IMR-90 (cell line): ENCODE data around the gene RIMS1. TPM values are rescaled to one million over a fixed set of nuclear protein-coding genes. Genes with fewer than 3 reads are reported as not detected.

ENCODE experiments used
- ATAC-seq: fragments of 200-7000 bp; cut with Tn5 transposase; 2 replicates; pipeline ENCODE4 v1.9.1; 2020; ENCODE audit warnings: low read depth, mild to moderate bottlenecking, moderate library complexity
- BruUV-seq: library from RNA; stranded (reverse); fragments of 400-500 nt; replicated peaks from 2 replicates; lab custom pipeline; 2021; lab: Mats Ljungman, UMichigan
- CTCF ChIA-PET: fragments of 300-600 bp; formaldehyde crosslinking; extraction: SDS; loops from one replicate; lab custom pipeline; 2021; ENCODE audit warnings: antibody characterized with exemption; lab: Yijun Ruan, JAX
- POLR2A ChIA-PET: fragments of 300-600 bp; sonication (Branson Sonifier 250); formaldehyde crosslinking; loops from one replicate; lab custom pipeline; 2022; ENCODE audit warnings: antibody characterized with exemption; ENCODE audit not compliant: unreplicated experiment; lab: Charles Lee
- DNase-seq: peaks from one replicate; pipeline ENCODE4 v3.0.0; 2013
- H2AFZ ChIP-seq: replicated peaks from 2 replicates; pipeline ENCODE3; 2013; ENCODE audit warnings: low read length, mild to moderate bottlenecking; ENCODE audit not compliant: poor library complexity
- H2AK5ac ChIP-seq: 2 replicates; pipeline ENCODE4 v1.6.1; 2013; ENCODE audit warnings: low read depth, low read length, inconsistent platforms
- H2AK9ac ChIP-seq: replicated peaks from 2 replicates; pipeline ENCODE3; 2013; ENCODE audit warnings: mild to moderate bottlenecking, low read depth, low read length, moderate library complexity; ENCODE audit not compliant: poor library complexity
- H2BK120ac ChIP-seq: 2 replicates; pipeline ENCODE4 v1.6.1; 2013; ENCODE audit warnings: low read depth, low read length, inconsistent platforms
- H2BK15ac ChIP-seq: 3 replicates; pipeline ENCODE4 v1.6.1; 2013; ENCODE audit warnings: low read depth, low read length, inconsistent platforms
- H2BK20ac ChIP-seq: 2 replicates; pipeline ENCODE4 v1.6.1; 2013; ENCODE audit warnings: low read depth, mild to moderate bottlenecking, inconsistent platforms, low read length, moderate library complexity
- H2BK5ac ChIP-seq: 2 replicates; pipeline ENCODE4 v1.6.1; 2013; ENCODE audit warnings: mild to moderate bottlenecking, low read depth, low read length, inconsistent platforms; ENCODE audit not compliant: poor library complexity, severe bottlenecking
- H3K14ac ChIP-seq: replicated peaks from 2 replicates; pipeline ENCODE4 v1.6.1; 2013; ENCODE audit warnings: low read depth, low read length, inconsistent platforms
- H3K18ac ChIP-seq: 2 replicates; pipeline ENCODE4 v1.6.1; 2013; ENCODE audit warnings: low read depth, low read length, control low read depth
- H3K23ac ChIP-seq: 2 replicates; pipeline ENCODE4 v1.6.1; 2013; ENCODE audit warnings: low read depth, low read length, inconsistent platforms
- H3K27ac ChIP-seq: 2 replicates; pipeline ENCODE4 v1.5.1; 2013; ENCODE audit warnings: mild to moderate bottlenecking, control low read depth, low read length; ENCODE audit not compliant: insufficient read depth
- H3K27me3 ChIP-seq: 2 replicates; pipeline ENCODE4 v1.6.1; 2013; ENCODE audit warnings: low read length; ENCODE audit not compliant: control insufficient read depth, insufficient read depth
- H3K36me3 ChIP-seq: 2 replicates; pipeline ENCODE4 v1.6.1; 2013; ENCODE audit warnings: low read length, mixed read lengths; ENCODE audit not compliant: control insufficient read depth, insufficient read depth
- H3K4ac ChIP-seq: 2 replicates; pipeline ENCODE4 v1.6.1; 2013; ENCODE audit warnings: low read depth, low read length, inconsistent platforms
- H3K4me1 ChIP-seq: 2 replicates; pipeline ENCODE4 v1.6.1; 2013; ENCODE audit warnings: low read length, mixed read lengths; ENCODE audit not compliant: control insufficient read depth, insufficient read depth
- H3K4me2 ChIP-seq: 2 replicates; pipeline ENCODE4 v1.6.1; 2013; ENCODE audit warnings: low read depth, mild to moderate bottlenecking, control low read depth, low read length, moderate library complexity
- H3K4me3 ChIP-seq: 2 replicates; pipeline ENCODE4 v1.5.1; 2013; ENCODE audit warnings: low read depth, mild to moderate bottlenecking, control low read depth, low read length, moderate library complexity; ENCODE audit not compliant: insufficient read depth
- H3K56ac ChIP-seq: 2 replicates; pipeline ENCODE4 v1.6.1; 2013; ENCODE audit warnings: low read length, inconsistent platforms; ENCODE audit not compliant: insufficient read depth; ENCODE audit errors: extremely low read depth
- H3K79me1 ChIP-seq, 2 experiments: 2 replicates each; pipeline ENCODE4 v1.6.1; 2013; ENCODE audit warnings: low read length in 2 of 2, inconsistent platforms in 1 of 2, low read depth in 1 of 2
- H3K9ac ChIP-seq: 2 replicates; pipeline ENCODE4 v1.6.1; 2013; ENCODE audit warnings: low read depth, low read length, control low read depth
- H3K9me1 ChIP-seq: 2 replicates; pipeline ENCODE4 v1.6.1; 2013; ENCODE audit warnings: low read length, inconsistent platforms; ENCODE audit not compliant: insufficient read depth
- H3K9me3 ChIP-seq: 2 replicates; pipeline ENCODE4 v1.6.1; 2013; ENCODE audit warnings: low read length; ENCODE audit not compliant: control insufficient read depth, insufficient read depth
- H4K20me1 ChIP-seq: 2 replicates; pipeline ENCODE4 v1.6.1; 2013; ENCODE audit warnings: low read length, inconsistent platforms; ENCODE audit not compliant: insufficient read depth
- H4K5ac ChIP-seq: 2 replicates; pipeline ENCODE4 v1.6.1; 2013; ENCODE audit warnings: mild to moderate bottlenecking, low read depth, low read length, control low read depth
- H4K8ac ChIP-seq, 2 experiments: 2 replicates each; pipeline ENCODE4 v1.6.1; 2013; ENCODE audit warnings: low read depth in 2 of 2, low read length in 2 of 2, control low read depth in 1 of 2, inconsistent platforms in 1 of 2
- H4K91ac ChIP-seq: 2 replicates; pipeline ENCODE4 v1.6.1; 2013; ENCODE audit warnings: low read depth, low read length, inconsistent platforms; ENCODE audit not compliant: insufficient read depth
- MAFK ChIP-seq: IDR thresholded peaks from 2 replicates; pipeline ENCODE4 v1.6.1; 2012; ENCODE audit warnings: low read depth, low read length, improper control_type of control experiment
- MAZ ChIP-seq: IDR thresholded peaks from 2 replicates; pipeline ENCODE4 v1.6.1; 2012; ENCODE audit warnings: low read depth, mild to moderate bottlenecking, low read length, improper control_type of control experiment, moderate library complexity, borderline replicate concordance
- MXI1 ChIP-seq: IDR thresholded peaks from 2 replicates; pipeline ENCODE4 v1.6.1; 2012; ENCODE audit warnings: low read depth, mild to moderate bottlenecking, low read length, moderate library complexity, borderline replicate concordance
- POLR2A ChIP-seq: IDR thresholded peaks from 2 replicates; pipeline ENCODE4 v1.6.1; 2012; ENCODE audit warnings: mild to moderate bottlenecking, low read depth, low read length
- RFX5 ChIP-seq: IDR thresholded peaks from 2 replicates; pipeline ENCODE4 v1.8.0; 2012; ENCODE audit warnings: low read depth, mild to moderate bottlenecking, low read length, moderate library complexity
- SMC3 ChIP-seq: fragments of 150-350 bp; IDR thresholded peaks from 2 replicates; pipeline ENCODE4 v1.6.1; 2016; ENCODE audit warnings: low read depth, mild to moderate bottlenecking, antibody characterized with exemption, low read length, moderate library complexity
- dilution Hi-C: fragments of 300-500 bp; cut with HindIII; formaldehyde crosslinking; loops from one replicate; pipeline ENCODE4 v1.14.3; 2018; ENCODE audit warnings: low sequenced_read_pairs; ENCODE audit not compliant: unreplicated experiment
- in situ Hi-C: fragments of 300-500 bp; cut with MboI; formaldehyde crosslinking; loops from 3 replicates; pipeline ENCODE4 v1.14.3; 2019; ENCODE audit warnings: low sequenced_read_pairs, inconsistent platforms, mixed read lengths
- intact Hi-C: fragments of 100-400 bp; cut with micrococcal nuclease; formaldehyde crosslinking; loops from 2 replicates; pipeline ENCODE4 v1.10.0; 2022
- polyA plus RNA-seq, 3 experiments: library from polyadenylated mRNA; depleted of rRNA; stranded (reverse); fragments of >200 nt; gene quantifications; 2 replicates each; pipeline ENCODE4 v1.2.3, GENCODE V29; 2012; ENCODE audit warnings: low replicate concordance in 1 of 3
- total RNA-seq: library from RNA; depleted of rRNA; stranded (reverse); fragments of >200 nt; gene quantifications from 2 replicates; pipeline ENCODE4 v1.2.3, GENCODE V29; 2012
- TF ChIP-seq, protein P1 (sequence below): conservative IDR thresholded peaks from 2 replicates; pipeline ENCODE4 v1.5.1; 2012; ENCODE audit warnings: mild to moderate bottlenecking, low read depth, low read length, improper control_type of control experiment

RIMS1 gene
- total and polyA plus RNA-seq, 2 of the 4 experiments (the other 2 are of a cell fraction) = 0.44 to 3.8 TPM

DNA sequence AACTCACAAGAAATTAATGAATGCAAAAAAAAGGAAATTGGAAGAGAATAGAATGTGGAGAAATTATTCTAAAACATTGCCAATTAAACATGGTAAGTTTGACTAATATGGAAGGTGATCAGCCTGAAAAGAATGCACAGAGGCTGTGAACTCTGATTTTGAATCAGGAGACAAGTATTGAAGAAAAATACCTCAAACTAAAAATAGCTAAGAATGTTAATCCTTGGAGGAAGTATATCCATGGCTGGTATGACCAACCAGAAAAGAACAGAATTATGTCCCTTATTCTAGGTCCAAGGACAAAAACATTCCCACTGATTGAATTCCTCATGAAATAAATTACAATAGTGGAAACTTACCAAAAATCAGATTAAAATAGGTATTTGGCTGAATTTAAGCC lies 7.3 kb upstream of the RIMS1 start:
- no peaks in the 10 kb centered on the region for H3K9me1 ChIP-seq
- H3K27me3 ChIP-seq = no peaks in the 10 kb centered on the region
- peak overlapping the region; percentile 21; the same call in 1 of the 2 replicates for H3K4me2 ChIP-seq
- BruUV-seq = no TSS peak
- no peaks in the 10 kb centered on the region for H3K36me3 ChIP-seq
- H2AK5ac ChIP-seq = no peak overlapping the region
- ATAC-seq (no peak), DNase-seq (peak; percentile 49)
- H2BK5ac ChIP-seq = peak overlapping the region; percentile 73
- H3K9me3 ChIP-seq = no peaks in the 10 kb centered on the region
- H3K23ac ChIP-seq = no peak overlapping the region
- H2AFZ ChIP-seq = no peak overlapping the region
- no peak overlapping the region for H3K4ac ChIP-seq
- no peaks in the 10 kb centered on the region for H3K79me1 ChIP-seq
- H2BK15ac ChIP-seq = no peak overlapping the region
- H4K8ac ChIP-seq = no peak overlapping the region
- H2BK120ac ChIP-seq = peak overlapping the region; percentile 79; the same call in 1 of the 2 replicates
- TF ChIP-seq, protein P1, sequence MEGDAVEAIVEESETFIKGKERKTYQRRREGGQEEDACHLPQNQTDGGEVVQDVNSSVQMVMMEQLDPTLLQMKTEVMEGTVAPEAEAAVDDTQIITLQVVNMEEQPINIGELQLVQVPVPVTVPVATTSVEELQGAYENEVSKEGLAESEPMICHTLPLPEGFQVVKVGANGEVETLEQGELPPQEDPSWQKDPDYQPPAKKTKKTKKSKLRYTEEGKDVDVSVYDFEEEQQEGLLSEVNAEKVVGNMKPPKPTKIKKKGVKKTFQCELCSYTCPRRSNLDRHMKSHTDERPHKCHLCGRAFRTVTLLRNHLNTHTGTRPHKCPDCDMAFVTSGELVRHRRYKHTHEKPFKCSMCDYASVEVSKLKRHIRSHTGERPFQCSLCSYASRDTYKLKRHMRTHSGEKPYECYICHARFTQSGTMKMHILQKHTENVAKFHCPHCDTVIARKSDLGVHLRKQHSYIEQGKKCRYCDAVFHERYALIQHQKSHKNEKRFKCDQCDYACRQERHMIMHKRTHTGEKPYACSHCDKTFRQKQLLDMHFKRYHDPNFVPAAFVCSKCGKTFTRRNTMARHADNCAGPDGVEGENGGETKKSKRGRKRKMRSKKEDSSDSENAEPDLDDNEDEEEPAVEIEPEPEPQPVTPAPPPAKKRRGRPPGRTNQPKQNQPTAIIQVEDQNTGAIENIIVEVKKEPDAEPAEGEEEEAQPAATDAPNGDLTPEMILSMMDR = no peak
- no peak for TF ChIP-seq MXI1
- TF ChIP-seq POLR2A = no peak
- no peak for TF ChIP-seq MAZ
- no peak for TF ChIP-seq SMC3
- TF ChIP-seq MAFK = no peak
- TF ChIP-seq RFX5 = no peak
- ChIA-PET POLR2A (no interaction called here), CTCF (no interaction called here)
- no peak overlapping the region for H2AK9ac ChIP-seq
- in situ Hi-C loops = no loop called here
- H4K91ac ChIP-seq = no peak overlapping the region
- no peak overlapping the region for H2BK20ac ChIP-seq
- no peak overlapping the region for H4K5ac ChIP-seq
- dilution Hi-C loops = no loop called here
- H3K9ac ChIP-seq = no peak overlapping the region
- H3K4me1 ChIP-seq = no peaks in the 10 kb centered on the region; the same call in 1 of the 2 replicates
- H3K4me3 ChIP-seq = no peak overlapping the region
- H3K18ac ChIP-seq = no peak overlapping the region
- H3K56ac ChIP-seq = no peak overlapping the region
- no peak overlapping the region for H3K14ac ChIP-seq
- no peak overlapping the region for H3K27ac ChIP-seq
- no peaks in the 10 kb centered on the region for H4K20me1 ChIP-seq
- intact Hi-C loops = no loop called here
